ENCODE measurements around the gene SPAG4.

- TF ChIP-seq ELF4 (IDR thresholded peaks at IDR 0.05) (no peak), PKNOX1 (IDR thresholded peaks at IDR 0.05) (no peak), FOXM1 (IDR thresholded peaks at IDR 0.05; ENCODE audit: borderline replicate concordance) (no peak)
Observed at GRCh38 chr20:35665949-35666288, 50.3 kb downstream of the SPAG4 start.
